K562 (cell line): Measurements from ENCODE around the gene CHST15. TPM values are rescaled to one million over a fixed set of nuclear protein-coding genes. Genes with fewer than 3 reads are reported as not detected.

Experiments used
- E2F3 ChIP-seq: fragments of 250-450 bp; sonication (Bioruptor Pico); IDR thresholded peaks from 2 replicates; pipeline ENCODE4 v1.4.0; 2020; ENCODE audit warnings: mild to moderate bottlenecking
- E2F8 ChIP-seq: fragments of 450-650 bp; IDR thresholded peaks from 2 replicates; pipeline ENCODE4 v1.7.1; 2018; ENCODE audit warnings: mild to moderate bottlenecking, low read depth; ENCODE audit not compliant: partially characterized antibody
- ELF1 ChIP-seq: fragments of 200-800 bp; sonication (Bioruptor generic); IDR thresholded peaks from 2 replicates; pipeline ENCODE4 v1.6.1; 2016; ENCODE audit warnings: missing genetic modification characterization, missing compliant biosample characterization
- FIP1L1 ChIP-seq: fragments of 200-400 bp; formaldehyde crosslinking; IDR thresholded peaks from 2 replicates; pipeline ENCODE4 v1.6.1; 2018; ENCODE audit warnings: mild to moderate bottlenecking, low read depth, low read length; ENCODE audit not compliant: poor library complexity, severe bottlenecking
- GTF2A2 ChIP-seq: IDR thresholded peaks from 2 replicates; pipeline ENCODE4 v1.6.1; 2016; ENCODE audit warnings: mild to moderate bottlenecking, missing genetic modification characterization, missing compliant biosample characterization
- VEZF1 ChIP-seq: fragments of 200-800 bp; sonication (Bioruptor generic); IDR thresholded peaks from 2 replicates; pipeline ENCODE4 v1.6.1; 2017; ENCODE audit warnings: missing genetic modification characterization, missing compliant biosample characterization
- ZNF444 ChIP-seq: fragments of 250-450 bp; sonication (Bioruptor Pico); IDR thresholded peaks from 2 replicates; pipeline ENCODE4 v1.4.0; 2020; ENCODE audit warnings: mild to moderate bottlenecking, moderate library complexity
- polyA plus RNA-seq, 8 experiments: library from polyadenylated mRNA; depleted of rRNA in 4 of 8; stranded (reverse) in 5 of 8; unstranded in 3 of 8; fragments of >200 nt; fragmentation: Nextera tagmentation in 2 of 8; fragmentation: Illumina TruSeq in 1 of 8; extraction: Ambion mirVana in 2 of 8; extraction: Trizol in 1 of 8; gene quantifications; 2 replicates each; pipeline versions ENCODE4 v1.2.1 to v1.2.3, GENCODE V29; 2011 to 2014; ENCODE audit warnings: inconsistent platforms in 1 of 8, missing spikeins in 1 of 8
- total RNA-seq, 7 experiments: library from RNA; depleted of rRNA in 6 of 7; stranded (reverse); fragments of >200 nt in 6 of 7; fragmentation: Illumina TruSeq in 2 of 7; extraction: Trizol in 2 of 7; gene quantifications; 2 replicates each; pipeline versions ENCODE4 v1.2.1 to v1.2.3, GENCODE V29; 2011 to 2021; ENCODE audit warnings: low replicate concordance in 1 of 7

The CHST15 gene
- total and polyA plus RNA-seq, 9 of the 15 experiments (the other 6 are each of a cell fraction or from before 2014, with no cell fraction given), result 0.04 to 0.16 (median 0.08) TPM

GRCh38 chr10:124033887-124034218, 59.5 kb downstream of the CHST15 start (continued):
- TF ChIP-seq E2F8 (no peak), ELF1 (tag) (no peak), GTF2A2 (tag) (no peak), ZNF444 (no peak), FIP1L1 (no peak), E2F3 (no peak), VEZF1 (CRISPR knock-in tag) (no peak)
